GM21619 (cell line): Measurements from ENCODE around the gene OSR1.
"Not testable (repeated sequence)": the region's sequence is repeated elsewhere in the genome, so short reads cannot be mapped to it uniquely, and the experiment has no call there.

ENCODE experiments used
- ATAC-seq: cut with Tn5 transposase; IDR thresholded peaks from one replicate; pipeline ENCODE4 v1.9.1; 2021; ENCODE audit not compliant: unreplicated experiment

OSR1 gene

GRCh38 chr2:19337202-19337601, 21.2 kb downstream of the OSR1 start:
- no peak for ATAC-seq

GRCh38 chr2:19336781-19337180, 21.6 kb downstream of the OSR1 start:
- ATAC-seq, result no peak

GRCh38 chr2:19332503-19332902, 25.9 kb downstream of the OSR1 start:
- no peak for ATAC-seq

- ATAC-seq, result no peak
These were observed 27.0 kb downstream of the OSR1 start for GRCh38 chr2:19331450-19331849.

- no peak for ATAC-seq
These were observed 28.0 kb downstream of the OSR1 start for GRCh38 chr2:19330436-19330835.

GRCh38 chr2:19329445-19329844, 29.0 kb downstream of the OSR1 start:
- ATAC-seq, result no peak

- no peak for ATAC-seq
These were observed 30.9 kb downstream of the OSR1 start for GRCh38 chr2:19327496-19327895.

GRCh38 chr2:19321946-19322345, 36.5 kb downstream of the OSR1 start:
- ATAC-seq, result no peak

- ATAC-seq, result no peak
These were observed 37.6 kb downstream of the OSR1 start for GRCh38 chr2:19320813-19321212.

GRCh38 chr2:19319698-19320097, 38.7 kb downstream of the OSR1 start:
- no peak for ATAC-seq

- no peak for ATAC-seq
These were observed 39.4 kb downstream of the OSR1 start for GRCh38 chr2:19319064-19319463.

- ATAC-seq, result no peak
These were observed 44.9 kb downstream of the OSR1 start for GRCh38 chr2:19313553-19313952.

- ATAC-seq, result no peak
These were observed 45.5 kb downstream of the OSR1 start for GRCh38 chr2:19312949-19313348.

GRCh38 chr2:19306065-19306464, 52.4 kb downstream of the OSR1 start:
- not testable (repeated sequence) for ATAC-seq

GRCh38 chr2:19305400-19306055, 52.9 kb downstream of the OSR1 start:
- ATAC-seq, result not testable (repeated sequence)

GRCh38 chr2:19301706-19302105, 56.7 kb downstream of the OSR1 start:
- no peak for ATAC-seq
